IMR-90 (cell line): ENCODE measurements around the gene CRLF2. TPM values are rescaled to one million over a fixed set of nuclear protein-coding genes. Genes with fewer than 3 reads are reported as not detected.
"Not testable (repeated sequence)": the region's sequence is repeated elsewhere in the genome, so short reads cannot be mapped to it uniquely, and the experiment has no call there.

Experiments used
- ATAC-seq: fragments of 200-7000 bp; cut with Tn5 transposase; 2 replicates; pipeline ENCODE4 v1.9.1; 2020; ENCODE audit warnings: low read depth, mild to moderate bottlenecking, moderate library complexity
- BruUV-seq: library from RNA; stranded (reverse); fragments of 400-500 nt; replicated peaks from 2 replicates; lab custom pipeline; 2021; lab: Mats Ljungman, UMichigan
- CTCF ChIA-PET: fragments of 300-600 bp; formaldehyde crosslinking; extraction: SDS; loops from one replicate; lab custom pipeline; 2021; ENCODE audit warnings: antibody characterized with exemption; lab: Yijun Ruan, JAX
- POLR2A ChIA-PET: fragments of 300-600 bp; sonication (Branson Sonifier 250); formaldehyde crosslinking; loops from one replicate; lab custom pipeline; 2022; ENCODE audit warnings: antibody characterized with exemption; ENCODE audit not compliant: unreplicated experiment; lab: Charles Lee
- DNase-seq: peaks from one replicate; pipeline ENCODE4 v3.0.0; 2013
- H2AFZ ChIP-seq: replicated peaks from 2 replicates; pipeline ENCODE3; 2013; ENCODE audit warnings: low read length, mild to moderate bottlenecking; ENCODE audit not compliant: poor library complexity
- H2AK5ac ChIP-seq: 2 replicates; pipeline ENCODE4 v1.6.1; 2013; ENCODE audit warnings: low read depth, low read length, inconsistent platforms
- H2AK9ac ChIP-seq: replicated peaks from 2 replicates; pipeline ENCODE3; 2013; ENCODE audit warnings: mild to moderate bottlenecking, low read depth, low read length, moderate library complexity; ENCODE audit not compliant: poor library complexity
- H2BK120ac ChIP-seq: 2 replicates; pipeline ENCODE4 v1.6.1; 2013; ENCODE audit warnings: low read depth, low read length, inconsistent platforms
- H2BK15ac ChIP-seq: 3 replicates; pipeline ENCODE4 v1.6.1; 2013; ENCODE audit warnings: low read depth, low read length, inconsistent platforms
- H2BK20ac ChIP-seq: 2 replicates; pipeline ENCODE4 v1.6.1; 2013; ENCODE audit warnings: low read depth, mild to moderate bottlenecking, inconsistent platforms, low read length, moderate library complexity
- H2BK5ac ChIP-seq: 2 replicates; pipeline ENCODE4 v1.6.1; 2013; ENCODE audit warnings: mild to moderate bottlenecking, low read depth, low read length, inconsistent platforms; ENCODE audit not compliant: poor library complexity, severe bottlenecking
- H3K14ac ChIP-seq: replicated peaks from 2 replicates; pipeline ENCODE4 v1.6.1; 2013; ENCODE audit warnings: low read depth, low read length, inconsistent platforms
- H3K18ac ChIP-seq: 2 replicates; pipeline ENCODE4 v1.6.1; 2013; ENCODE audit warnings: low read depth, low read length, control low read depth
- H3K23ac ChIP-seq: 2 replicates; pipeline ENCODE4 v1.6.1; 2013; ENCODE audit warnings: low read depth, low read length, inconsistent platforms
- H3K27ac ChIP-seq: 2 replicates; pipeline ENCODE4 v1.5.1; 2013; ENCODE audit warnings: mild to moderate bottlenecking, control low read depth, low read length; ENCODE audit not compliant: insufficient read depth
- H3K27me3 ChIP-seq: 2 replicates; pipeline ENCODE4 v1.6.1; 2013; ENCODE audit warnings: low read length; ENCODE audit not compliant: control insufficient read depth, insufficient read depth
- H3K36me3 ChIP-seq: 2 replicates; pipeline ENCODE4 v1.6.1; 2013; ENCODE audit warnings: low read length, mixed read lengths; ENCODE audit not compliant: control insufficient read depth, insufficient read depth
- H3K4ac ChIP-seq: 2 replicates; pipeline ENCODE4 v1.6.1; 2013; ENCODE audit warnings: low read depth, low read length, inconsistent platforms
- H3K4me1 ChIP-seq: 2 replicates; pipeline ENCODE4 v1.6.1; 2013; ENCODE audit warnings: low read length, mixed read lengths; ENCODE audit not compliant: control insufficient read depth, insufficient read depth
- H3K4me2 ChIP-seq: 2 replicates; pipeline ENCODE4 v1.6.1; 2013; ENCODE audit warnings: low read depth, mild to moderate bottlenecking, control low read depth, low read length, moderate library complexity
- H3K4me3 ChIP-seq: 2 replicates; pipeline ENCODE4 v1.5.1; 2013; ENCODE audit warnings: low read depth, mild to moderate bottlenecking, control low read depth, low read length, moderate library complexity; ENCODE audit not compliant: insufficient read depth
- H3K56ac ChIP-seq: 2 replicates; pipeline ENCODE4 v1.6.1; 2013; ENCODE audit warnings: low read length, inconsistent platforms; ENCODE audit not compliant: insufficient read depth; ENCODE audit errors: extremely low read depth
- H3K79me1 ChIP-seq, 2 experiments: 2 replicates each; pipeline ENCODE4 v1.6.1; 2013; ENCODE audit warnings: low read length in 2 of 2, inconsistent platforms in 1 of 2, low read depth in 1 of 2
- H3K9ac ChIP-seq: 2 replicates; pipeline ENCODE4 v1.6.1; 2013; ENCODE audit warnings: low read depth, low read length, control low read depth
- H3K9me1 ChIP-seq: 2 replicates; pipeline ENCODE4 v1.6.1; 2013; ENCODE audit warnings: low read length, inconsistent platforms; ENCODE audit not compliant: insufficient read depth
- H3K9me3 ChIP-seq: 2 replicates; pipeline ENCODE4 v1.6.1; 2013; ENCODE audit warnings: low read length; ENCODE audit not compliant: control insufficient read depth, insufficient read depth
- H4K20me1 ChIP-seq: 2 replicates; pipeline ENCODE4 v1.6.1; 2013; ENCODE audit warnings: low read length, inconsistent platforms; ENCODE audit not compliant: insufficient read depth
- H4K5ac ChIP-seq: 2 replicates; pipeline ENCODE4 v1.6.1; 2013; ENCODE audit warnings: mild to moderate bottlenecking, low read depth, low read length, control low read depth
- H4K8ac ChIP-seq, 2 experiments: 2 replicates each; pipeline ENCODE4 v1.6.1; 2013; ENCODE audit warnings: low read depth in 2 of 2, low read length in 2 of 2, control low read depth in 1 of 2, inconsistent platforms in 1 of 2
- H4K91ac ChIP-seq: 2 replicates; pipeline ENCODE4 v1.6.1; 2013; ENCODE audit warnings: low read depth, low read length, inconsistent platforms; ENCODE audit not compliant: insufficient read depth
- RFX5 ChIP-seq: IDR thresholded peaks from 2 replicates; pipeline ENCODE4 v1.8.0; 2012; ENCODE audit warnings: low read depth, mild to moderate bottlenecking, low read length, moderate library complexity
- WGBS, 2 experiments: methylation state at CpG; one replicate each; pipeline versions ENCODE4 v1.1.5 to v1.1.7; 2013; ENCODE audit warnings: missing lambda C conversion rate in 2 of 2; ENCODE audit not compliant: insufficient read length in 1 of 2; ENCODE audit errors: extremely low coverage in 2 of 2; 5-methylcytosine and 5-hydroxymethylcytosine counted together
- dilution Hi-C: fragments of 300-500 bp; cut with HindIII; formaldehyde crosslinking; loops from one replicate; pipeline ENCODE4 v1.14.3; 2018; ENCODE audit warnings: low sequenced_read_pairs; ENCODE audit not compliant: unreplicated experiment
- in situ Hi-C: fragments of 300-500 bp; cut with MboI; formaldehyde crosslinking; loops from 3 replicates; pipeline ENCODE4 v1.14.3; 2019; ENCODE audit warnings: low sequenced_read_pairs, inconsistent platforms, mixed read lengths
- intact Hi-C: fragments of 100-400 bp; cut with micrococcal nuclease; formaldehyde crosslinking; loops from 2 replicates; pipeline ENCODE4 v1.10.0; 2022
- polyA plus RNA-seq, 3 experiments: library from polyadenylated mRNA; depleted of rRNA; stranded (reverse); fragments of >200 nt; gene quantifications; 2 replicates each; pipeline ENCODE4 v1.2.3, GENCODE V29; 2012; ENCODE audit warnings: low replicate concordance in 1 of 3
- total RNA-seq: library from RNA; depleted of rRNA; stranded (reverse); fragments of >200 nt; gene quantifications from 2 replicates; pipeline ENCODE4 v1.2.3, GENCODE V29; 2012

Gene CRLF2
- total and polyA plus RNA-seq, 2 of the 4 experiments (the other 2 are of a cell fraction) = not detected

DNA sequence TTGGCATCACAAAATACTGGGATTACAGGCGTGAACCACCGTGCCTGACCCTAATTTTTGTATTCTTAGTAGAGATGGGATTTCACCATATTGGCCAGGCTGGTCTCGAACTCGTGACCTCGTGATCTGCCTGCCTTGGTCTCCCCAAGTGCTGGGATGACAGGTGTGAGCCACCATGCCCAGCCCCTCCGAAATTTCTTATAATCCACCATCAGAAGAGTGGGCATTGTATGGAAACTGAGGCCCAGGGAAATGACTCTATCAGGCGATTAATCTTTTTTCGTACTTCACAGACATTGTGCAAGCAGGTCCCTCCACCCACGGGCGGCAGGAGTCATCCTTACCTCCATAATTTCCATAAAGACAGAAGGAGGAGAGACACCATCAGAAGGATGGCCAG is 16.0 kb downstream of the CRLF2 start:
- no peaks in the 10 kb centered on the region for H3K9me1 ChIP-seq
- H3K4me2 ChIP-seq = no peak overlapping the region
- no peaks in the 10 kb centered on the region for H3K4me1 ChIP-seq
- no peak overlapping the region for H3K27ac ChIP-seq
- no peak overlapping the region for H2AK9ac ChIP-seq
- no peak overlapping the region for H3K4me3 ChIP-seq
- H2BK5ac ChIP-seq = no peak overlapping the region
- no peak overlapping the region for H3K9ac ChIP-seq
- no peak overlapping the region for H2AFZ ChIP-seq
- H2BK15ac ChIP-seq = no peak overlapping the region
- no peak overlapping the region for H4K91ac ChIP-seq
- H3K23ac ChIP-seq = no peak overlapping the region
- BruUV-seq = no TSS peak
- no peak overlapping the region for H4K5ac ChIP-seq
- no peak for ATAC-seq
- no peak overlapping the region for H4K8ac ChIP-seq
- no peaks in the 10 kb centered on the region for H4K20me1 ChIP-seq
- DNase-seq = no peak
- no peak for TF ChIP-seq RFX5
- no peak overlapping the region for H2BK120ac ChIP-seq
- POLR2A ChIA-PET = no interaction called here
- H3K79me1 ChIP-seq = no peaks in the 10 kb centered on the region
- H3K18ac ChIP-seq = no peak overlapping the region
- H3K4ac ChIP-seq = no peak overlapping the region
- H2BK20ac ChIP-seq = no peak overlapping the region
- no peak overlapping the region for H2AK5ac ChIP-seq
- no peaks in the 10 kb centered on the region for H3K27me3 ChIP-seq
- H3K56ac ChIP-seq = no peak overlapping the region
- intact Hi-C loops (no loop called here), dilution Hi-C loops (no loop called here), in situ Hi-C loops (no loop called here)
- WGBS, 2 experiments = no CpG with 5 or more reads among the region's 10 CpGs
- CTCF ChIA-PET = no interaction called here
- no peaks in the 10 kb centered on the region for H3K36me3 ChIP-seq
- no peak overlapping the region for H3K14ac ChIP-seq
- peaks cover 8% of the 10 kb centered on the region for H3K9me3 ChIP-seq

DNA sequence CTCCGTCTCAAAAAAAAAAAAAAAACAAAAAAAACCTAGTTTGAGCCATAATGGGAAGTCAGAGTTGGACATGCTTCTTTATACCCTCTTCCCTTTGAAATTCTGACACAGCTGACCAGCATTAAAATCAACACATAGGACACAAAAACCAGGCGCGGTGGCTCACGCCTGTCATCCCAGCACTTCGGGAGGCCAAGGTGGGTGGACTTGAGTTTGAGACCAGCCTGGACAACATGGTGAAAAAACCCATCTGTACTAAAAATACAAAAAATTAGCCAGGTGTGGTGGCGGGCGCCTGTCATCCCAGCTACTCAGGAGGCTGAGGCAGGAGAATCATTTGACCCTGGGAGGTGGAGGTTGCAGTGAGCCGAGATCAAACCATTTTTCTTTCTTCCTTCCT is 20.3 kb downstream of the CRLF2 start:
- H2AFZ ChIP-seq, H3K79me1 ChIP-seq, H2AK5ac ChIP-seq, H2BK20ac ChIP-seq, in situ Hi-C loops, H3K56ac ChIP-seq, H2BK5ac ChIP-seq, H3K27ac ChIP-seq, H3K9ac ChIP-seq, H2AK9ac ChIP-seq, intact Hi-C loops, ATAC-seq, dilution Hi-C loops, CTCF ChIA-PET, H3K4ac ChIP-seq, H3K14ac ChIP-seq, BruUV-seq, H3K4me3 ChIP-seq, H3K27me3 ChIP-seq, H3K36me3 ChIP-seq, H3K18ac ChIP-seq, DNase-seq, H3K4me2 ChIP-seq, H3K9me1 ChIP-seq, H4K8ac ChIP-seq, H3K23ac ChIP-seq, H3K4me1 ChIP-seq, H4K20me1 ChIP-seq, H2BK120ac ChIP-seq, H4K5ac ChIP-seq, H2BK15ac ChIP-seq, H4K91ac ChIP-seq, POLR2A ChIA-PET: not testable (repeated sequence)
- peaks cover 15% of the 10 kb centered on the region for H3K9me3 ChIP-seq
- no CpG with 5 or more reads among the region's 8 CpGs for WGBS, 2 experiments
